ENCODE data around the gene CRY1.

Gene CRY1

DNA sequence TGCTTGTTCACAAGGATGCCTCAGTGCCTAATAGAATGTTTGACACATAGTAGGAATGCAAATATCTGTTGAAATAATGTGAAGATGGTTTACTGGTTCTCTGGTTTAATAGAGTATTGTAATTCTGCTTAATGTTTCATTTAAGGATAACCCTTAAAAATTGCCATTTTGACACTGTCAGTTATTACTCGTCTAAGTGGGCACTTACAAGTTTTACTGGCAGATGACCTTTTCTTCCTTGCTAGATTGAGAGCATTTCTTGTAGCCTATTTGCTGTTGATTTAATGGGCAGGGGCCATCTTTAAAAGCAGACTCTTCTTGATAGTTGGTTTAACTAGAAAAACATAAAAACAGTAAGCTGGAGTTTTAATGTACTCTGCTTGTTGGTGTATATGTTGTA, 135.8 kb downstream of the CRY1 start:
- TF ChIP-seq, protein P1, sequence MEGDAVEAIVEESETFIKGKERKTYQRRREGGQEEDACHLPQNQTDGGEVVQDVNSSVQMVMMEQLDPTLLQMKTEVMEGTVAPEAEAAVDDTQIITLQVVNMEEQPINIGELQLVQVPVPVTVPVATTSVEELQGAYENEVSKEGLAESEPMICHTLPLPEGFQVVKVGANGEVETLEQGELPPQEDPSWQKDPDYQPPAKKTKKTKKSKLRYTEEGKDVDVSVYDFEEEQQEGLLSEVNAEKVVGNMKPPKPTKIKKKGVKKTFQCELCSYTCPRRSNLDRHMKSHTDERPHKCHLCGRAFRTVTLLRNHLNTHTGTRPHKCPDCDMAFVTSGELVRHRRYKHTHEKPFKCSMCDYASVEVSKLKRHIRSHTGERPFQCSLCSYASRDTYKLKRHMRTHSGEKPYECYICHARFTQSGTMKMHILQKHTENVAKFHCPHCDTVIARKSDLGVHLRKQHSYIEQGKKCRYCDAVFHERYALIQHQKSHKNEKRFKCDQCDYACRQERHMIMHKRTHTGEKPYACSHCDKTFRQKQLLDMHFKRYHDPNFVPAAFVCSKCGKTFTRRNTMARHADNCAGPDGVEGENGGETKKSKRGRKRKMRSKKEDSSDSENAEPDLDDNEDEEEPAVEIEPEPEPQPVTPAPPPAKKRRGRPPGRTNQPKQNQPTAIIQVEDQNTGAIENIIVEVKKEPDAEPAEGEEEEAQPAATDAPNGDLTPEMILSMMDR (IDR thresholded peaks at IDR 0.05): no peak
- no peaks in the 10 kb centered on the region for H3K36me3 ChIP-seq
- no peak overlapping the region for H3K4me3 ChIP-seq (ENCODE audit: low read depth in 1 of 2, low read length in 1 of 2)
- no peaks in the 10 kb centered on the region for H3K9me3 ChIP-seq
- peaks cover 17% of the 10 kb centered on the region in 2 experiments for H3K4me1 ChIP-seq (ENCODE audit: control insufficient read depth in 1 of 2, insufficient read depth in 1 of 2, low read depth in 1 of 2, low read length in 1 of 2)
- no peak overlapping the region for H3K27ac ChIP-seq
- peaks cover 54% of the 10 kb centered on the region for H3K27me3 ChIP-seq

DNA sequence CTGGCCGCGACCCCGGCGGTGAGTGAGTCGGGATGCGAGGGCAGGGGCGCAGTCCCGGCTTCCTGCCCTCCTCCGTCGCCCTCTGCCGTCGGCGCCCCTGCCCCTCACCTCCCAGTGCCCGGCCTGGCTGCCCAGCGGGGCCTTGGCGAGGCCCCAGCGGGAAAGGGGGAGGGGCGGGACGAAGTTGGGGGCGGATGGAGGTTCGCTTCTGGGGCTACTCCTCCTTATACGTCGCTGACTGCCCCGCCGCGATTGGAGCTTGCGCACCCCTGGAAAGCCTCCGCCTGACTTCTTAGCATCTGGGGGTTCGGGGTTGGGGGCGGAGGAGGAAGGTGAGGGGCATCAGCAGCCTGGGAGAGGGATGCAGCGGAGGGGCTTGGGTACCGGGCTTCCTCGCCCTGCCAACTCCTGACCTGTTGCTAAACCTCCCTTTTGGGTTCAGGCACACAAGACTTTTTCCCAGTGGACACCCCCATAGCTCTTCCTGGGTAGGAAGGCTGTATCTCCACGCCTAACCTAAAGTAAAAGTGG, 137.2 kb downstream of the CRY1 start:
- no peaks in the 10 kb centered on the region for H3K36me3 ChIP-seq
- H3K27me3 ChIP-seq: peaks cover 67% of the 10 kb centered on the region
- H3K9me3 ChIP-seq: no peaks in the 10 kb centered on the region
- peaks cover 17% of the 10 kb centered on the region in 2 experiments for H3K4me1 ChIP-seq (ENCODE audit: control insufficient read depth in 1 of 2, insufficient read depth in 1 of 2, low read depth in 1 of 2, low read length in 1 of 2)
- H3K4me3 ChIP-seq (ENCODE audit: low read depth in 1 of 2, low read length in 1 of 2): peak overlapping the region; percentile 61 to 75
- H3K27ac ChIP-seq: no peak overlapping the region
- TF ChIP-seq, protein P1 (IDR thresholded peaks at IDR 0.05): no peak

DNA sequence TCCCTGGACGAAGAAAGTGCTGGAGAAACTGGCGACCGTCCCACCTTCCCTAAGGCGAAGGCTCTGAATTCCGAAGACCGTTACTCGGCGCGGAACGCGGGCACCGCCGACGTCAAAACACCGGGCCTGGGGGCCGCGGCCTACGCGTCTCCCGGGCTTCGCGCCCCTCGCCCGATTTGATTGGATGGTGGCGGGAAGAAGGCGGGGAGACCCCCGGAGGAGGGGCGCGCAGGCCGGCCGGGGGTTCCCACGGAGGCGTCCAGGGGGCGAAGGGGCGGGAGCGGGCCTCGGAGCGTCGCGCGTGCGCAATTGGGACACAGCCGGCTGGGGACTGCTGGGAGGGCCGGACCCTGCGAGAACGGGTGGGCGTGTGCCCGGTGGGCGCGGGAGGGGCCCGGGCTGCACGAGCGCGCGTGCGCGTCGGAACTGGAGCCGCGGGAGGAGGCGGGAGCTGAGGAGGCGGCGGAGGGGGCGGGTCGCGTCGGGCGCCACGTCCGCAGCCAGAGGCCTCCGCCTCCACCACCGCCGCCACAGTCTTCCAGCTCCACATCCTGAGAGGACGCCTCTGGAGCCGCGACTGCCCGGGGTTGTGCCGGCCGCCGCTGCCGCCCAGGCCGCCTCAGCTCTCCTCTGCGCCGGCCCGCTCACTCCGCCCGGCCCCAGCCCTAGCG, 137.8 kb downstream of the CRY1 start, which contains the start of gene TMEM263:
Gene TMEM263 (plus strand): TSS at position 531 of the 671 bp plus-strand sequence. CDS start 11,210 bp downstream, outside the sequence.
- peaks cover 17% of the 10 kb centered on the region in 2 experiments for H3K4me1 ChIP-seq (ENCODE audit: control insufficient read depth in 1 of 2, insufficient read depth in 1 of 2, low read depth in 1 of 2, low read length in 1 of 2)
- TF ChIP-seq, protein P1 (IDR thresholded peaks at IDR 0.05): no peak

DNA sequence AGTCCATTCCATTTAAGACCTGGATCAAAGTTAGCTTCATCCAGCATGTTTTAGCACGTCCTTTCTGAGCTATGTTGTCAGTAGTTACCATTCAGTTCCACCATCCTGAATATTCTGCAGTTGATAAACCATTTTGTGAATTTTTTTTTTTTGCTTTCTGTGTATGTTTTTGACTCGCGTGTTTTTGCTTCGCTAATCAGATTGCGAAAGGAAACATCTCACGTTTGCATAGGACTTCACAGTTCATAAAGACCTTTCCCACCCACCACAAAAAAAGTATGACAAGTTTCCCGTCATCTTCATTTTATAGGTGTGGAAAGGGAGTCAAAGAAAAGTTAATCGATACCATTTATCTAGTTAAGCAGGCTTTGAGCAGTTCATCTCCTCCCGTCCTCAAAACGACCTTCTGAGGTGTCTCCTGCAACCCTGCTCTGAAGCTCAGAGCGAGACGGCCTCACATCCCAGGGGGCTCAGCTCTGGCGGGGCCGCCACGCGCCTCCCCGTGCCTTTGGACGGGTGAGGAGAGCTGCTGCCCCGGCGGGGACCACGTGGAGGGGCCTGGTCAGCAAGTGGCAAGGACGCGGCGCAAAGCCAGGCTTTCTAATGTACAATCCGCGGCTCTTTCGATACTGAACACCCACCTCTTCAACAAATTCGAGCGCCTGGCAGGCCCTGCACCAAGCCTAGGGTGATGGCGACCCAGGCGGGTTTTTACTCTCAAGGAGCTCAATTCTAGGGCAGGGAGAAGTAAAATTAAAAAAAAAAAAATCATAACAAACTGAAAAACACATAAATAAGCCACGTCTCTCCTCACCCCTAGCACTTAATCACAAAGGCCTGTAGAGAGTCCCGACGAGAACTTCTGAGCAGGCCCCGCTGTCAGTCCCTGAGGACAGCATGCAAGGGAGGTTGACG, 138.6 kb downstream of the CRY1 start:
- no peak overlapping the region for H3K27ac ChIP-seq
- TF ChIP-seq, protein P1 (IDR thresholded peaks at IDR 0.05): no peak

More for the DNA sequence above, 137.8 kb downstream of the CRY1 start, which contains the start of gene TMEM263:
- Histone ChIP-seq H3K9me3 (no peaks in the 10 kb centered on the region), H3K4me3 (ENCODE audit: low read depth in 1 of 2, low read length in 1 of 2) (peak within 1 kb of the TSS; percentile 61 to 75), H3K27me3 (peaks cover 73% of the 10 kb centered on the region), H3K27ac (no peak within 1 kb of the TSS), H3K36me3 (no peaks in the 10 kb centered on the region)

DNA sequence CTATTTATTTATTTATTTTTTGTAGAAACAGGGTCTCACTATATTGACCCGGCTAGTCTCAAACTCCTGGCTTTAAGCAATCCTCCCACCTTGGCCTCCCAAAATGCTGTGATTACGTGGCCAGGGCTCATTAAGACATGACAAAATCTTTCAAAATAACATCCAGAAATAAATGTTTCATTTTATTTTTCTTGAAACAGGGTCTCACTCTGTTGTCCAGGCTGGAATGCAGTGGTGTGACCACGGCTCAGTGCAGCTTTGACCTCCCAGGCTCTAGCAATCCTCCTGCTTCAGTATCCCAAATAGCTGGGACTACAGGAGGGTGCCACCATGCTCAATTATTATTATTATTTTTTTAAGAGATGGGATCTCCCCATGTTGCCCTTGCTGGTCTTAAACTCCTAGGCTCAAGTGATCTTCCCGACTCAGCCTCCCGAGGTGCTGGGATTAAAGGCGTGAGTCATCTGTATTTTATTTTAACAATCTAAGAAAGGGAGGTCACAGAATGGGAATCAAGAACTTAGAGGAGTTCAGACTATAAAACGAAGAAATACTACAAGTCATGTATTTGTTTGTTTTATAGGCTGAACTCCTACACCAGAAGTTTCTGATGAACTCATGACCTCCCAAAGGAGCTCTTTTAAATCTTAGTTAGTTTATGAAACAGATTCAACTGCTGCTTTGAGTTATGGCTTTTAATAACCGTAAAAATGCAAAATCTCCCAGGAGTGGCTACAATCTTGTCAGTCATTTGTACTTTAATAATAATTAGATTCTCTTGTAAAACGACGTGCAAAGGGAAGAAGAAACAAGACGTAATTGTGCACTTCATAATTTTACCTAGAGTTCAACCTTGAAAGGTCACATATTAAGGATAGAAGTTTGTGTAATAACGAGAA, 139.7 kb downstream of the CRY1 start:
- Histone ChIP-seq H3K36me3 (no peaks in the 10 kb centered on the region), H3K4me3 (ENCODE audit: low read depth in 1 of 2, low read length in 1 of 2) (no peak overlapping the region), H3K27me3 (peaks cover 86% of the 10 kb centered on the region), H3K4me1 (ENCODE audit: control insufficient read depth in 1 of 2, insufficient read depth in 1 of 2, low read depth in 1 of 2, low read length in 1 of 2) (peaks cover 17% of the 10 kb centered on the region in 2 experiments), H3K9me3 (no peaks in the 10 kb centered on the region), H3K27ac (no peak overlapping the region)
- TF ChIP-seq, protein P1 (IDR thresholded peaks at IDR 0.05): no peak

More for the DNA sequence above, 138.6 kb downstream of the CRY1 start:
- Histone ChIP-seq H3K9me3 (no peaks in the 10 kb centered on the region), H3K27me3 (peaks cover 80% of the 10 kb centered on the region), H3K4me3 (ENCODE audit: low read depth in 1 of 2, low read length in 1 of 2) (peak overlapping the region; percentile 61 to 75), H3K36me3 (no peaks in the 10 kb centered on the region), H3K4me1 (ENCODE audit: control insufficient read depth in 1 of 2, insufficient read depth in 1 of 2, low read depth in 1 of 2, low read length in 1 of 2) (peaks cover 17% of the 10 kb centered on the region in 2 experiments)

All from neutrophil (primary cell).